Activated B cell treated with CpG ODN at 0.5 μM for 24 hours (primary cell): ENCODE measurements around the gene MSI2. TPM values are rescaled to one million over a fixed set of nuclear protein-coding genes. Genes with fewer than 3 reads are reported as not detected.

ENCODE experiments used
- ATAC-seq: fragments of 200-7000 bp; cut with Tn5 transposase; one replicate; pipeline ENCODE4 v1.10.0; 2021; ENCODE audit warnings: low read depth, mild to moderate bottlenecking, moderate library complexity
- CTCF ChIA-PET: fragments of 350-600 bp; sonication (Branson Sonifier 250); formaldehyde crosslinking; loops from one replicate; lab custom pipeline; 2021; ENCODE audit warnings: antibody characterized with exemption; lab: Charles Lee
- POLR2A ChIA-PET: fragments of 350-600 bp; sonication (Branson Sonifier 250); formaldehyde crosslinking; loops from one replicate; lab custom pipeline; 2021; ENCODE audit warnings: antibody characterized with exemption; lab: Charles Lee
- DNase-seq: peaks from one replicate; pipeline ENCODE4 v3.0.0; 2022
- H3K27ac Mint-ChIP-seq: one replicate; pipeline ENCODE4 v1.8.0; 2020; ENCODE audit warnings: mixed read lengths
- H3K27me3 Mint-ChIP-seq: one replicate; pipeline ENCODE4 v1.8.0; 2021; ENCODE audit warnings: mixed read lengths
- H3K36me3 Mint-ChIP-seq: one replicate; pipeline ENCODE4 v1.8.0; 2021; ENCODE audit warnings: low read depth, mixed read lengths
- H3K4me1 Mint-ChIP-seq: one replicate; pipeline ENCODE4 v1.8.0; 2021; ENCODE audit warnings: mixed read lengths
- H3K4me3 Mint-ChIP-seq: one replicate; pipeline ENCODE4 v1.8.0; 2020; ENCODE audit warnings: mild to moderate bottlenecking, mixed read lengths
- H3K9me3 Mint-ChIP-seq: one replicate; pipeline ENCODE4 v1.8.0; 2020; ENCODE audit warnings: mixed read lengths
- CTCF ChIP-seq: fragments of 200-600 bp; IDR thresholded peaks from one replicate; pipeline ENCODE4 v1.8.0; 2022; ENCODE audit warnings: antibody characterized with exemption, mild to moderate bottlenecking
- intact Hi-C: fragments of 100-400 bp; cut with micrococcal nuclease; formaldehyde crosslinking; loops from one replicate; pipeline ENCODE4 v1.15.1; 2024
- total RNA-seq: library from RNA; stranded (reverse); gene quantifications from 2 replicates; pipeline ENCODE4 v1.2.3, GENCODE V29; 2022

The MSI2 gene
- total RNA-seq, 1 donor from 2014 or later = 102 TPM

GRCh38 chr17:57283203-57283971 lies 27.1 kb downstream of the MSI2 start:
- H3K4me3 Mint-ChIP-seq = no peak overlapping the region
- ChIA-PET CTCF (no interaction called here), POLR2A (no interaction called here)
- no peak overlapping the region for H3K27ac Mint-ChIP-seq
- H3K4me1 Mint-ChIP-seq = peaks cover 31% of the 10 kb centered on the region
- DNase-seq (no peak), ATAC-seq (no peak)
- intact Hi-C loops = no loop called here
- H3K27me3 Mint-ChIP-seq = no peaks in the 10 kb centered on the region
- TF ChIP-seq CTCF = no peak
- no peaks in the 10 kb centered on the region for H3K9me3 Mint-ChIP-seq
- H3K36me3 Mint-ChIP-seq = peaks cover 37% of the 10 kb centered on the region

GRCh38 chr17:57284583-57284982 lies 28.3 kb downstream of the MSI2 start:
- H3K27ac Mint-ChIP-seq = peak overlapping the region; percentile 74
- no peaks in the 10 kb centered on the region for H3K9me3 Mint-ChIP-seq
- H3K36me3 Mint-ChIP-seq = peaks cover 29% of the 10 kb centered on the region
- ATAC-seq = no peak
- intact Hi-C loops = no loop called here
- TF ChIP-seq CTCF = no peak
- H3K4me1 Mint-ChIP-seq = peaks cover 41% of the 10 kb centered on the region
- ChIA-PET CTCF (interaction anchor here (0.6 to 1.3 kb wide), 3 partner anchors 40 to 1560 kb away, joined by 3 to 4 read pairs (median 3); no protein-coding TSS in a partner anchor), POLR2A (interaction anchor here (0.6 to 1.0 kb wide), 3 partner anchors 28 to 32 kb away, joined by 3 to 16 read pairs (median 6); partner anchors contain the start of gene MSI2)
- peak overlapping the region; percentile 79 for H3K4me3 Mint-ChIP-seq
- no peak for DNase-seq
- no peaks in the 10 kb centered on the region for H3K27me3 Mint-ChIP-seq

- H3K9me3 Mint-ChIP-seq = no peaks in the 10 kb centered on the region
- H3K4me1 Mint-ChIP-seq = peaks cover 43% of the 10 kb centered on the region
- no peaks in the 10 kb centered on the region for H3K27me3 Mint-ChIP-seq
- CTCF ChIA-PET = interaction anchor here (0.6 to 1.3 kb wide), 3 partner anchors 41 to 387 kb away, joined by 3 read pairs; no protein-coding TSS in a partner anchor
- DNase-seq (peak; percentile 38), ATAC-seq (peak; percentile 89)
- H3K27ac Mint-ChIP-seq = peak overlapping the region; percentile 74
- H3K4me3 Mint-ChIP-seq = peak overlapping the region; percentile 79
- intact Hi-C loops = loop anchor here (1.0 to 5.0 kb wide), 3 partner anchors 28 to 52 kb away; no protein-coding TSS in a partner anchor
- TF ChIP-seq CTCF = no peak
- peaks cover 30% of the 10 kb centered on the region for H3K36me3 Mint-ChIP-seq
- POLR2A ChIA-PET = interaction anchor here (0.6 to 1.0 kb wide), 3 partner anchors 28 to 33 kb away, joined by 3 to 16 read pairs (median 6); partner anchors contain the start of gene MSI2
These were observed 28.8 kb downstream of the MSI2 start for GRCh38 chr17:57284984-57285646.

GRCh38 chr17:57285701-57286100 lies 29.4 kb downstream of the MSI2 start:
- intact Hi-C loops = loop anchor here (1.0 to 5.0 kb wide), 3 partner anchors 28 to 52 kb away; no protein-coding TSS in a partner anchor
- peak overlapping the region; percentile 74 for H3K27ac Mint-ChIP-seq
- ATAC-seq (no peak), DNase-seq (no peak)
- TF ChIP-seq CTCF = no peak
- no peaks in the 10 kb centered on the region for H3K27me3 Mint-ChIP-seq
- H3K9me3 Mint-ChIP-seq = no peaks in the 10 kb centered on the region
- POLR2A ChIA-PET = no interaction called here
- H3K36me3 Mint-ChIP-seq = peaks cover 26% of the 10 kb centered on the region
- CTCF ChIA-PET = interaction anchor here (0.7 to 1.3 kb wide), 2 partner anchors 42 to 312 kb away, joined by 3 read pairs; no protein-coding TSS in a partner anchor
- H3K4me3 Mint-ChIP-seq = peak overlapping the region; percentile 79
- H3K4me1 Mint-ChIP-seq = peaks cover 43% of the 10 kb centered on the region
